BLaER1 treated with 17β-estradiol and CSF1 and Interleukin-3, amounts not matched to agents 10 nM and 100 nM (cell line): ENCODE measurements around the gene MPPED2.

ENCODE experiments used
- H3K27ac ChIP-seq, 11 experiments: shearing (Covaris generic); formaldehyde crosslinking; 2 replicates each; pipeline ENCODE4 v1.8.1; 2022
- H3K27me3 ChIP-seq, 11 experiments: shearing (Covaris generic); formaldehyde crosslinking; 2 replicates each; pipeline ENCODE4 v1.8.1; 2022
- H3K36me3 ChIP-seq, 11 experiments: shearing (Covaris generic); formaldehyde crosslinking; 2 replicates each; pipeline ENCODE4 v1.8.1; 2022
- H3K4me1 ChIP-seq, 10 experiments: shearing (Covaris generic); formaldehyde crosslinking; 2 replicates each; pipeline ENCODE4 v1.8.1; 2022
- H3K4me2 ChIP-seq, 11 experiments: shearing (Covaris generic); formaldehyde crosslinking; 2 replicates each; pipeline ENCODE4 v1.8.1; 2022
- H3K4me3 ChIP-seq, 10 experiments: shearing (Covaris generic); formaldehyde crosslinking; 2 replicates each; pipeline ENCODE4 v1.8.1; 2022
- H3K9ac ChIP-seq, 11 experiments: shearing (Covaris generic); formaldehyde crosslinking; 2 replicates each; pipeline ENCODE4 v1.8.1; 2022
- H3K9me3 ChIP-seq, 11 experiments: shearing (Covaris generic); formaldehyde crosslinking; replicated peaks in 1 of 11; 2 replicates each; pipeline ENCODE4 v1.8.1; 2022
- H4K20me1 ChIP-seq, 11 experiments: shearing (Covaris generic); formaldehyde crosslinking; 2 replicates each; pipeline ENCODE4 v1.8.1; 2022
- Cebpa-rat ChIP-seq, 11 experiments: shearing (Covaris generic); IDR thresholded peaks; 2 replicates each; pipeline ENCODE4 v1.8.1; 2022

Gene MPPED2

DNA sequence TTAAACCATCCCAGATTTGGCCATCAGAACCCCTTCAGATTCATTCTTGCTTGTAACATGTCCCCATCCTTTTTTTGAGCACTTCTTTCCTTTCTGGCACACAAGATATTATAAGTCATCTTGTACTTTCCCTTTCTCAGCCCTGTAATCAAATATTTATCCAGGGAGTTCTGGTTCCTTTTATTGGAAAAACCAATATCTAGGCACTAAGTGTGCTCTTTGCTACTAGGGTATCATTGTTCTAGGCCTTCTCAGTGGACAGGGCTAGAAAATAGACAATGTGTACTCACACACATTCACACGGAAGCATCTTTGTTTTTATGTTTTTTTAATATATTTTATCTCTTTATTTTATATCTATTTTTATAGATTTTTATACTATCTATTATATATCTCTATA, 216.0 kb downstream of the MPPED2 start:
- Histone ChIP-seq H3K4me1 (no peaks in the 10 kb centered on the region), H3K27me3 (no peaks in the 10 kb centered on the region), H3K4me2 (no peak overlapping the region), H3K9ac (no peak overlapping the region), H3K4me3 (no peak overlapping the region), H3K27ac (no peak overlapping the region), H4K20me1 (no peaks in the 10 kb centered on the region), H3K36me3 (no peaks in the 10 kb centered on the region), H3K9me3 (peaks cover 0 to 12% (median 0%) of the 10 kb centered on the region in 11 experiments; a peak in 6 of 22 replicates)
- no peak for TF ChIP-seq Cebpa-rat (IDR thresholded peaks at IDR 0.05)

DNA sequence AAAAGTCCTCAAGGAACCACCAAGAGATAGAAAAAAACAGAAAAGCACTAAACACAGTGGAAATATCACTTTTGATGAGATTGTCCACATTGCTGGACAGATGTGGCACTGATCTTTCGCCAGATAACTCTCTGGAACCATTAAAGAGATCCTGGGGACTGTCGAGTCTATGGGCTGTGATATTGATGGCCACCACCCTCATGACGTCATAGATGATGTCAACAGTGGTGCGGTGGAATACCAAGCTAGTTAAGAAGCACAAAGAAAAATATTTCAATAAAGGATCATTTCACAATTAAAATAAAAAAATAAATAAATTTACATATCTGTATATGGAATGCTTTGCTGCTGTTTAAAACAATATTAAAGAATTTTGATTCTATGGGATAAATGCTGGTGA, 217.8 kb downstream of the MPPED2 start:
- Histone ChIP-seq H3K4me1 (no peaks in the 10 kb centered on the region), H3K4me2 (no peak overlapping the region), H3K4me3 (no peak overlapping the region), H4K20me1 (no peaks in the 10 kb centered on the region), H3K9ac (no peak overlapping the region), H3K36me3 (no peaks in the 10 kb centered on the region), H3K9me3 (peaks cover 0 to 12% (median 0%) of the 10 kb centered on the region in 11 experiments; a peak in 6 of 22 replicates), H3K27me3 (no peaks in the 10 kb centered on the region), H3K27ac (no peak overlapping the region)
- no peak for TF ChIP-seq Cebpa-rat (IDR thresholded peaks at IDR 0.05)

DNA sequence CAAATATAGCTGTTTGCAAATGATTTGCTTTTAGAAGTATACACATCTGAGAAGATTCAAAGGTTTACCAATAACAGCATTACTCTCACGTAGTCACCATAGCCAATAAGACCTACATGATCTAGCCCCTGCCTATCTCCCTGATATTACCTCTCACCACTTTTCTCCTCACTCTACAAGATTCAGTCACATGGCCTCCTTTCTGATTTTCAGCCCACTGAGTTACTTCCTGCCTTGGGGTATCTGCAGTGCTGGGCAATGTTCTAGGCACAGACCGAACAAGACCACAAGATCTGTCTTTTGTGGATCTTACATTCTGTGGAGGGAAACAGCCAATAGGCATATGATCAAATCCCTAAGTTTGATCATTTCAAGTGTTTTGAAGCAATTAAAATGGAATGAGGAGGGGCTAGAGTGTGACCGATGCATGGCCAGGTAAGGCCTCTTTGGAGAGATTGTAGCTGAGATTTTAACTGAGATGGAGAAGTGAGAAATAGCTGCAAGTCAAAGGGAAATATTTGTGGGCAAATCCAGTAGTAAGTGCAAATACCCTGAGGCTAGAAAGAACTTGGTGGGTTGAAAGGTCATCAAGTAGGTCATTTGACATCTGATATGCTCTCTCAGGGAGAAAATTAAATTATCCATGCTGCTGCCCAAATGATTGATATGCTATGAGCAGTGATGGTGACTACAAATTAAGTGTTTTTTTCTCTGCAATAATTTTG, 220.2 kb downstream of the MPPED2 start:
- H3K9me3 ChIP-seq, result peaks cover 0 to 12% (median 0%) of the 10 kb centered on the region in 11 experiments; a peak in 6 of 22 replicates
- TF ChIP-seq Cebpa-rat (IDR thresholded peaks at IDR 0.05), result no peak
- H3K27ac ChIP-seq, result no peak overlapping the region
- H3K4me3 ChIP-seq, result no peak overlapping the region
- H3K27me3 ChIP-seq, result no peaks in the 10 kb centered on the region
- no peak overlapping the region for H3K9ac ChIP-seq
- H3K36me3 ChIP-seq, result no peaks in the 10 kb centered on the region
- no peaks in the 10 kb centered on the region for H4K20me1 ChIP-seq
- no peak overlapping the region for H3K4me2 ChIP-seq
- H3K4me1 ChIP-seq, result no peaks in the 10 kb centered on the region

DNA sequence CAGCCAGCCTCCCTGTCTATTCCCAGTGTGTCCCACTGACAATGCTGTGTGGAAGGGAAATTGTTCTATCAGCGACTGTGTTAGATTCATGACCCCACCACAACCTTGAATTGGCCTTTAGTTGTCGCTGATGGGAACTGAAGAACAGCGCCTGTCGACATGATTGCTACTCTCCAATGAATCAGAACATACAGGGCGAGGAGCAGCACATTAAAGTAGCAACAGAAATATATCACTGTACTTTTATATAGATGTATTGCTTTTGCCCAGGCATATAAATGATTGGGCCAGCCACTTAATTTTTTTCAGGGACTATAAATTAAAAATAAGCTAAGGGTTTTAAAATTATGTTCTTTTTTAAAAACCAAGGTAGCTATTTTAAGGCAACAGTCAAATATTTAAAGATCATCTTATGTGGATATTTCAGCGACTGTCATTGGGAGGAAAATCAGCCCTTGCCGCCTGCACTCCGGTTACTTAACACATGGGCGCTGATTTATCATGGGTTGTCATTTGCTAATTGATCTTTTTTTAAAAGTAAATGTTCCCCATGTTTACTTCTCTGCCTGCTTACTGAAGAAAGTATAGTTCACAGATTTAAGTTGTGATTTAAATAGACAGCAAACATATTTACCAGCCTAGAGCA, 221.2 kb downstream of the MPPED2 start:
- Histone ChIP-seq H3K27ac (no peak overlapping the region), H3K9me3 (peaks cover 0 to 12% (median 0%) of the 10 kb centered on the region in 11 experiments; a peak in 6 of 22 replicates), H3K9ac (no peak overlapping the region), H3K27me3 (no peaks in the 10 kb centered on the region), H3K36me3 (no peaks in the 10 kb centered on the region), H3K4me1 (no peaks in the 10 kb centered on the region), H3K4me2 (no peak overlapping the region), H4K20me1 (no peaks in the 10 kb centered on the region), H3K4me3 (no peak overlapping the region)
- TF ChIP-seq Cebpa-rat (IDR thresholded peaks at IDR 0.05), result no peak

DNA sequence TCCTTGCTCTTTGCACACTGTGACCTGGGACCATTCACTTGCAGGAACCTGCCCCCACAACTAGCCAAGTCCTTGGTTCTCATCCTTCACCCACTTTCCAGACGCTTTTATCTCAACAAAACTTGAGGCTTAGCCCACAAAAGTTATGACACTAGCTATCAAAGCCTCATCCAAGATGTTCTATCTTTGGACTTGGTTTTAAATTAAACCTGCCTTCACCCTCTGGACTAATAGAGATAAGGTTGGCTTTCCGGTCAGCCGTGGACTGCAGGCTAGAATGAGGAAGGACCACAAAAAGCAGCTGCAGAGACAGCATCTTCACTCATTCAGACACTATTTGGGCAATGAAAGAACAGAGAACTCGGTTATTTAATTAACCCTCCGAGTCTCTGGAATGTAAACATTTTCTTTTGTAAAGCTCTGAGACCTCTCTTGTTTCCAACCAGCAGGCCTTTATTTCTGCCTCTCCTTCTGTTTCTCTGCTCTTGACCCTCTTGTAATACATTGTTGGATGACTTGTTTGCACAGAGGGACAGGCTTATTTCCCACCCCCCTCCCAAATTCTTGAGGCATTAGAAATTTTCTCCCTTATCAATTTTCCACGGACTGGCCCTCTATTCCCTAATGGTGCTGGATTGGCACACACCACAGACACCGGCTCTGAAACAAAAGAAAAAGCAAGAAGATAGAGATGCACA, 221.9 kb downstream of the MPPED2 start:
- H4K20me1 ChIP-seq, result no peaks in the 10 kb centered on the region
- H3K9me3 ChIP-seq, result peaks cover 0 to 7% (median 0%) of the 10 kb centered on the region in 11 experiments; a peak in 6 of 22 replicates
- H3K9ac ChIP-seq, result no peak overlapping the region
- no peak overlapping the region for H3K4me3 ChIP-seq
- H3K36me3 ChIP-seq, result no peaks in the 10 kb centered on the region
- TF ChIP-seq Cebpa-rat (IDR thresholded peaks at IDR 0.05), result no peak
- H3K4me2 ChIP-seq, result no peak overlapping the region
- H3K4me1 ChIP-seq, result no peaks in the 10 kb centered on the region
- H3K27me3 ChIP-seq, result no peaks in the 10 kb centered on the region
- H3K27ac ChIP-seq, result no peak overlapping the region

DNA sequence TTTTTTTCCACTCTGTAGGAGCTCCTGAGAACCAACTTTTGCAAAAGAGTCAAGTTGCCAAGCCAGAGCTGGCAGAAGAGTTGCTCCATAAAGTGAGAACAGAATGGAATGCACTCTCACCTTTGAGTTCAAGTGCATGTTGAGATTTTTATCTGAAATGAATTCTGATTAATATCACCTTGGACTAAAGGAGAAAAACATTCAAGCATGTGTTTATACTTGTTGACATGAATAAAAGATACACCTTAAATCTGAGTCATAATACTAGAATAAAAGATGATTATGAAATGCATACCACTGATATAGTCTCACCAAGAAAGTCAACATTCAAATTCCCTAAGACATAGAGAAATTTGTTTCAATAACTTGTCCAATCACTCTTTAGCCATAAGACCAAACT, 225.4 kb downstream of the MPPED2 start:
- Histone ChIP-seq H3K36me3 (no peaks in the 10 kb centered on the region), H3K9me3 (no peaks in the 10 kb centered on the region), H3K27ac (no peak overlapping the region), H3K4me1 (no peaks in the 10 kb centered on the region), H3K4me2 (no peak overlapping the region), H4K20me1 (no peaks in the 10 kb centered on the region), H3K4me3 (no peak overlapping the region), H3K27me3 (no peaks in the 10 kb centered on the region), H3K9ac (no peak overlapping the region)
- TF ChIP-seq Cebpa-rat (IDR thresholded peaks at IDR 0.05), result no peak
